ENCODE measurements around the gene KCNT2. TPM values are rescaled to one million over a fixed set of nuclear protein-coding genes. Genes with fewer than 3 reads are reported as not detected.

KCNT2 gene
- total and polyA plus RNA-seq, 2 of the 8 experiments (the other 6 are each of a cell fraction or from before 2014, with no cell fraction given) = 2.3 to 10.2 TPM

GRCh38 chr1:196654271-196654670 lies 46.0 kb upstream of the KCNT2 start (continued):
- TF ChIP-seq SIX5 (IDR thresholded peaks at IDR 0.05; ENCODE audit: low read depth, low read length) = no peak
- TF ChIP-seq SIRT6 (IDR thresholded peaks at IDR 0.05; ENCODE audit: low read length) = no peak
- TF ChIP-seq KDM5A (IDR thresholded peaks at IDR 0.05; ENCODE audit: low read length) = no peak

Data from H1 (cell line).